ENCODE data around the gene KRT20. TPM values are rescaled to one million over a fixed set of nuclear protein-coding genes. Genes with fewer than 3 reads are reported as not detected.

Gene KRT20
- total RNA-seq, 1 experiment from 2014 or later, result not detected

Other genes starting within 250 kb of the KRT20 start
- gene SMARCE1, start 237.4 kb downstream of the KRT20 start, total RNA-seq (2014; rRNA removed; shearing (Covaris generic)), result 39.0 and 48.6 TPM in 2 replicates
- not detected in 2 replicates for gene KRT222, start 220.1 kb downstream of the KRT20 start, total RNA-seq (2014; rRNA removed; shearing (Covaris generic))
- gene KRT24, start 181.5 kb downstream of the KRT20 start, total RNA-seq (2014; rRNA removed; shearing (Covaris generic)), result not detected in 2 replicates
- not detected in 2 replicates for gene KRT25, start 129.9 kb downstream of the KRT20 start, total RNA-seq (2014; rRNA removed; shearing (Covaris generic))
- not detected in 2 replicates for gene KRT26, start 113.0 kb downstream of the KRT20 start, total RNA-seq (2014; rRNA removed; shearing (Covaris generic))
- gene KRT27, start 102.7 kb downstream of the KRT20 start, total RNA-seq (2014; rRNA removed; shearing (Covaris generic)), result not detected in 2 replicates
- gene KRT28, start 85.3 kb downstream of the KRT20 start, total RNA-seq (2014; rRNA removed; shearing (Covaris generic)), result not detected in 2 replicates
- gene KRT10, start 62.6 kb downstream of the KRT20 start, total RNA-seq (2014; rRNA removed; shearing (Covaris generic)), result 22.4 and 30.6 TPM in 2 replicates
- not detected in 2 replicates for gene KRT12, start 18.0 kb downstream of the KRT20 start, total RNA-seq (2014; rRNA removed; shearing (Covaris generic))
- gene KRT23, start 52.4 kb upstream of the KRT20 start, total RNA-seq (2014; rRNA removed; shearing (Covaris generic)), result not detected in 2 replicates
- not detected in 2 replicates for gene KRT39, start 81.7 kb upstream of the KRT20 start, total RNA-seq (2014; rRNA removed; shearing (Covaris generic))
- gene KRT40, start 99.1 kb upstream of the KRT20 start, total RNA-seq (2014; rRNA removed; shearing (Covaris generic)), result not detected in 2 replicates
- not detected in 2 replicates for gene KRTAP3-3, start 108.9 kb upstream of the KRT20 start, total RNA-seq (2014; rRNA removed; shearing (Covaris generic))
- gene KRTAP3-2, start 114.7 kb upstream of the KRT20 start, total RNA-seq (2014; rRNA removed; shearing (Covaris generic)), result not detected in 2 replicates
- not detected in 2 replicates for gene KRTAP3-1, start 123.9 kb upstream of the KRT20 start, total RNA-seq (2014; rRNA removed; shearing (Covaris generic))
- gene KRTAP1-5, start 142.0 kb upstream of the KRT20 start, total RNA-seq (2014; rRNA removed; shearing (Covaris generic)), result not detected in 2 replicates
- not detected in 2 replicates for gene KRTAP1-4, start 145.0 kb upstream of the KRT20 start, total RNA-seq (2014; rRNA removed; shearing (Covaris generic))
- not detected in 2 replicates for gene KRTAP1-3, start 149.6 kb upstream of the KRT20 start, total RNA-seq (2014; rRNA removed; shearing (Covaris generic))
- not detected in 2 replicates for gene KRTAP1-1, start 156.2 kb upstream of the KRT20 start, total RNA-seq (2014; rRNA removed; shearing (Covaris generic))
- gene KRTAP2-1, start 162.1 kb upstream of the KRT20 start, total RNA-seq (2014; rRNA removed; shearing (Covaris generic)), result not detected in 2 replicates
- gene KRTAP2-2, start 170.0 kb upstream of the KRT20 start, total RNA-seq (2014; rRNA removed; shearing (Covaris generic)), result not detected in 2 replicates
- not detected in 2 replicates for gene KRTAP2-3, start 174.9 kb upstream of the KRT20 start, total RNA-seq (2014; rRNA removed; shearing (Covaris generic))
- gene KRTAP2-4, start 180.6 kb upstream of the KRT20 start, total RNA-seq (2014; rRNA removed; shearing (Covaris generic)), result not detected in 2 replicates
- not detected in 2 replicates for gene KRTAP4-7, start 198.9 kb upstream of the KRT20 start, total RNA-seq (2014; rRNA removed; shearing (Covaris generic))
- not detected in 2 replicates for gene KRTAP4-8, start 212.9 kb upstream of the KRT20 start, total RNA-seq (2014; rRNA removed; shearing (Covaris generic))
- not detected in 2 replicates for gene KRTAP4-16, start 217.0 kb upstream of the KRT20 start, total RNA-seq (2014; rRNA removed; shearing (Covaris generic))
- gene KRTAP4-9, start 220.1 kb upstream of the KRT20 start, total RNA-seq (2014; rRNA removed; shearing (Covaris generic)), result not detected in 2 replicates
- not detected in 2 replicates for gene KRTAP4-11, start 233.1 kb upstream of the KRT20 start, total RNA-seq (2014; rRNA removed; shearing (Covaris generic))
- gene KRTAP4-12, start 238.9 kb upstream of the KRT20 start, total RNA-seq (2014; rRNA removed; shearing (Covaris generic)), result not detected in 2 replicates